GM12878 (cell line): ENCODE data around the gene ELANE. TPM values are rescaled to one million over a fixed set of nuclear protein-coding genes. Genes with fewer than 3 reads are reported as not detected.

ENCODE experiments used
- ATAC-seq: fragments of 200-7000 bp; cut with Tn5 transposase; 3 replicates; pipeline ENCODE4 v1.9.1; 2020; ENCODE audit warnings: mild to moderate bottlenecking, moderate library complexity
- BruUV-seq: library from RNA; stranded (reverse); fragments of 400-500 nt; replicated peaks from 2 replicates; lab custom pipeline; 2021; lab: Mats Ljungman, UMichigan
- CTCF ChIA-PET: fragments of 300-600 bp; sonication (Branson Sonifier 250); formaldehyde crosslinking; extraction: SDS; loops from one replicate; lab custom pipeline; 2021; ENCODE audit warnings: inconsistent platforms; lab: Yijun Ruan, JAX
- POLR2A ChIA-PET: fragments of 350-600 bp; formaldehyde crosslinking; extraction: SDS; loops from one replicate; lab custom pipeline; 2021; ENCODE audit warnings: inconsistent platforms; lab: Charles Lee
- RAD21 ChIA-PET: fragments of 300-600 bp; sonication (Branson Sonifier 250); formaldehyde crosslinking; loops from one replicate; lab custom pipeline; 2023; ENCODE audit warnings: antibody characterized with exemption; ENCODE audit not compliant: unreplicated experiment; lab: Charles Lee
- SMC1A ChIA-PET: fragments of 300-600 bp; sonication (Branson Sonifier 250); formaldehyde crosslinking; loops from one replicate; lab custom pipeline; 2023; ENCODE audit not compliant: unreplicated experiment, uncharacterized antibody; lab: Charles Lee
- DNase-seq: peaks from one replicate; pipeline ENCODE4 v3.0.0-alpha.2; 2011; ENCODE audit warnings: low read depth, low spot score
- FAIRE-seq: peaks from 3 replicates; lab custom pipeline; 2011; peaks lifted over from hg19 to GRCh38; lab: Jason Lieb, UNC
- H2AFZ ChIP-seq: 2 replicates; pipeline ENCODE4 v1.6.0; 2011; ENCODE audit warnings: low read depth, low read length, control low read depth; ENCODE audit not compliant: control insufficient read depth
- H3K27ac ChIP-seq: 2 replicates; pipeline ENCODE4 v1.5.1; 2011; ENCODE audit warnings: control low read depth; ENCODE audit not compliant: control insufficient read depth, insufficient read depth
- H3K27me3 ChIP-seq, 2 experiments: replicated peaks in 1 of 2; 2 replicates each; pipeline versions ENCODE4 v1.6.0 to v1.6.1; 2011; ENCODE audit warnings: low read length in 1 of 2; ENCODE audit not compliant: control insufficient read depth in 2 of 2, insufficient read depth in 2 of 2
- H3K36me3 ChIP-seq, 2 experiments: 2 replicates each; pipeline ENCODE4 v1.5.1; 2011; ENCODE audit warnings: low read length in 1 of 2; ENCODE audit not compliant: control insufficient read depth in 2 of 2, insufficient read depth in 2 of 2
- H3K4me1 ChIP-seq: 2 replicates; pipeline ENCODE4 v1.6.1; 2011; ENCODE audit warnings: mild to moderate bottlenecking, low read length, moderate library complexity, mixed read lengths; ENCODE audit not compliant: control insufficient read depth, insufficient read depth
- H3K4me2 ChIP-seq: 2 replicates; pipeline ENCODE4 v1.6.0; 2011; ENCODE audit warnings: control low read depth; ENCODE audit not compliant: control insufficient read depth, insufficient read depth
- H3K4me3 ChIP-seq: fragments of 200-600 bp; sonication (generic); 2 replicates; pipeline ENCODE4 v1.5.1; 2016
- H3K79me2 ChIP-seq: 2 replicates; pipeline ENCODE4 v1.6.0; 2011; ENCODE audit warnings: low read length; ENCODE audit not compliant: control insufficient read depth, insufficient read depth
- H3K9ac ChIP-seq: 2 replicates; pipeline ENCODE4 v1.8.0; 2011; ENCODE audit warnings: low read length, control low read depth, mixed read lengths; ENCODE audit not compliant: control insufficient read depth, insufficient read depth
- H3K9me3 ChIP-seq: replicated peaks from 3 replicates; pipeline ENCODE4 v1.5.1; 2011; ENCODE audit warnings: mild to moderate bottlenecking, low read length; ENCODE audit not compliant: control insufficient read depth, insufficient read depth
- H4K20me1 ChIP-seq: 2 replicates; pipeline ENCODE4 v1.6.0; 2011; ENCODE audit not compliant: control insufficient read depth, insufficient read depth
- EP300 ChIP-seq, 2 experiments: fragments of 150-350 bp in 1 of 2; IDR thresholded peaks; 2 replicates each; pipeline ENCODE4 v1.6.1; 2011 to 2012; ENCODE audit warnings: low read depth in 2 of 2, low read length in 2 of 2, borderline replicate concordance in 1 of 2, improper control_type of control experiment in 1 of 2, inconsistent platforms in 1 of 2; ENCODE audit not compliant: control insufficient read depth in 1 of 2
- EZH2 ChIP-seq: IDR thresholded peaks from 2 replicates; pipeline ENCODE4 v1.6.1; 2012; ENCODE audit warnings: low read depth, mild to moderate bottlenecking, control low read depth, inconsistent platforms, low read length, borderline replicate concordance; ENCODE audit not compliant: control insufficient read depth
- HDGF ChIP-seq: fragments of 450-650 bp; IDR thresholded peaks from 2 replicates; pipeline ENCODE4 v1.6.1; 2016; ENCODE audit warnings: antibody characterized with exemption
- NR2C2 ChIP-seq: IDR thresholded peaks from 2 replicates; pipeline ENCODE4 v1.6.1; 2011; ENCODE audit warnings: borderline replicate concordance, low read depth; ENCODE audit not compliant: control insufficient read depth, insufficient read length
- PKNOX1 ChIP-seq: fragments of 450-650 bp; IDR thresholded peaks from 2 replicates; pipeline ENCODE4 v1.6.1; 2016; ENCODE audit warnings: mild to moderate bottlenecking
- WGBS: methylation state at CpG from one replicate; pipeline ENCODE4 v1.1.6; 2016; ENCODE audit warnings: low lambda C conversion rate; ENCODE audit not compliant: insufficient replicate concordance, insufficient coverage; ENCODE audit errors: missing lambda C conversion rate; 5-methylcytosine and 5-hydroxymethylcytosine counted together
- in situ Hi-C: fragments of 300-500 bp; cut with MboI; formaldehyde crosslinking; loops from 9 replicates; pipeline ENCODE4 v1.14.3; 2018; ENCODE audit warnings: mixed read lengths
- intact Hi-C: fragments of 100-400 bp; cut with micrococcal nuclease; formaldehyde crosslinking; loops from one replicate; pipeline ENCODE4 v1.14.2; 2022; ENCODE audit not compliant: unreplicated experiment
- polyA plus RNA-seq, 11 experiments: library from polyadenylated mRNA; depleted of rRNA in 4 of 11; unstranded in 6 of 11; stranded (reverse) in 5 of 11; fragments of >200 nt; fragmentation: Nextera tagmentation in 4 of 11; fragmentation: Illumina TruSeq in 1 of 11; extraction: Ambion mirVana in 4 of 11; extraction: Trizol in 1 of 11; gene quantifications; 1 replicate in 1 of 11; 2 replicates in 10 of 11; pipeline versions ENCODE4 v1.2.1 to v1.2.3, GENCODE V29; 2011 to 2016; ENCODE audit warnings: inconsistent platforms in 2 of 11, missing spikeins in 2 of 11, low read depth in 1 of 11
- total RNA-seq, 4 experiments: library from RNA; depleted of rRNA in 3 of 4; stranded (reverse); fragments of >200 nt in 3 of 4; fragmentation: Illumina TruSeq in 1 of 4; extraction: Trizol in 1 of 4; gene quantifications; 2 replicates each; pipeline versions ENCODE4 v1.2.1 to v1.2.3, GENCODE V29; 2013 to 2021

The ELANE gene
- total and polyA plus RNA-seq, 10 of the 15 experiments (the other 5 are each of a cell fraction or from before 2014, with no cell fraction given), result not detected

- Histone ChIP-seq H3K9ac (no peak overlapping the region), H3K4me2 (no peak overlapping the region), H3K4me3 (no peak overlapping the region), H2AFZ (no peak overlapping the region), H3K36me3 (peaks cover 0 to 6% of the 10 kb centered on the region in 2 experiments; a peak in 2 of 4 replicates), H3K79me2 (peaks cover 7% of the 10 kb centered on the region), H3K27ac (no peak overlapping the region), H3K9me3 (no peaks in the 10 kb centered on the region), H4K20me1 (no peaks in the 10 kb centered on the region), H3K27me3 (no peaks in the 10 kb centered on the region), H3K4me1 (peaks cover 22% of the 10 kb centered on the region)
- no peak for DNase-seq
- no peak for TF ChIP-seq PKNOX1
- no peak for TF ChIP-seq NR2C2
- no peak for TF ChIP-seq HDGF
- TF ChIP-seq EP300 (IDR thresholded peaks at IDR 0.05; ENCODE audit: borderline replicate concordance in 1 of 2, control insufficient read depth in 1 of 2, low read depth in 2 of 2, low read length in 2 of 2), result no peak
- TF ChIP-seq EZH2, result no peak
- ChIA-PET RAD21 (no interaction called here), CTCF (interaction anchor here (1.0 kb wide), 1 partner anchor 40 kb away, joined by 3 read pairs; no protein-coding TSS in a partner anchor), POLR2A (interaction anchor here (1.0 kb wide), 1 partner anchor 11 kb away, joined by 3 read pairs; the partner anchor contains the start of gene MED16), SMC1A (no interaction called here)
- no peak for ATAC-seq
- intact Hi-C loops, result no loop called here
- FAIRE-seq, result no peak
- WGBS, result 91% methylated on average over 31 of the region's 32 CpGs
- no TSS peak for BruUV-seq
- in situ Hi-C loops, result no loop called here
These were observed 51.2 kb downstream of the ELANE start for GRCh38 chr19:903266-903797.
